Measurements from ENCODE around the gene KLF11. TPM values are rescaled to one million over a fixed set of nuclear protein-coding genes. Genes with fewer than 3 reads are reported as not detected.

The KLF11 gene
- total RNA-seq, 2 experiments from 2014 or later: 5.6 to 6.1 TPM

DNA sequence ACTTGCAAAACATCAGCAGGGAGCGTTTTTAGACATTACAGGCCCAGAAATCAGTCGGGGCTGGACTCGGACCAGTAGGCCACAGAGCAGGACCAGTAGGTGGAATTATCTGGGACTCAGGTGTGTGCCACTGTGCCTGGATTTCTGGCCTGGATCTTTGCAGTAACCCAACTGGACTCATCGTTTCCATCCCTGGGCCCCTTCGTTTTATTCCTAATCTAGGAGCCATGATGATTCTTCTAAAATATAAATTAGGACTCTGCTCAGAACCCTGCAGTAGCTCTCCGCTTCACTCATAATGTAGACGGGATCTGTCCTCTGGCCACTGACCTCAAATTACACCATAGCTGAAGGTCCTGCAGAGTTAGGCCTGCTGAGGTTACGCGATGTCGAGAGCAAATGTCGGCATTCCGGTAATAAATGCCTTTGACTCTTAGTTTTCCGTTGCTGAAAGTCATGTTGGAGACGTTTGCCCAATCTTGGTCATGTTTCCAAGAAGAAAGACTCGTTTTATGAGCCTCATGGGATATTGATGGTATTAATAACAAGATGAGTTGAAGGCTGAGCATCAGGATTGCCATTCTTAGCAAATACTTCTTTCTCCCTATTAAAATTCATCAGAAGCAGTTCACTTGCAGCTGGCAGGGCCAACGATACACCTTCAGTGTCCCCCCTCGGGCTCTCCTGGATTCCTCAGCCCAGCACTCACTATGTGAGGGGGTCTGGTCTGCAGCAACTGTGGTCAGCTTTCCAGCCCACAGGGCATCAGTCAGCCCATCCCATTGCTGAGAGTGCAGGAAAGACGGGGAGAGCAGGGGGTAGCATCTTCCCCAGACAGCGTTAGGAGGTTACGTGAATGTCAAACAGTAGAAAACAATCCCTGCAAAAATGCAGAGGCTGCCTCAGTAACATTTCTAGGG lies 39.9 kb upstream of the KLF11 start:
- CTCF ChIA-PET: interaction anchor here (0.5 kb wide), 1 partner anchor 68 kb away, joined by 3 read pairs; no protein-coding TSS in a partner anchor
- no peak for DNase-seq
- Mint-ChIP-seq H3K4me1 (ENCODE audit: low read depth) (no peaks in the 10 kb centered on the region), H3K27me3 (peaks cover 24% of the 10 kb centered on the region), H3K9me3 (no peaks in the 10 kb centered on the region), H3K27ac (no peak overlapping the region), H3K36me3 (no peaks in the 10 kb centered on the region), H3K4me3 (no peak overlapping the region)
- POLR2A ChIA-PET: no interaction called here
- intact Hi-C loops (cut with micrococcal nuclease): no loop called here

DNA sequence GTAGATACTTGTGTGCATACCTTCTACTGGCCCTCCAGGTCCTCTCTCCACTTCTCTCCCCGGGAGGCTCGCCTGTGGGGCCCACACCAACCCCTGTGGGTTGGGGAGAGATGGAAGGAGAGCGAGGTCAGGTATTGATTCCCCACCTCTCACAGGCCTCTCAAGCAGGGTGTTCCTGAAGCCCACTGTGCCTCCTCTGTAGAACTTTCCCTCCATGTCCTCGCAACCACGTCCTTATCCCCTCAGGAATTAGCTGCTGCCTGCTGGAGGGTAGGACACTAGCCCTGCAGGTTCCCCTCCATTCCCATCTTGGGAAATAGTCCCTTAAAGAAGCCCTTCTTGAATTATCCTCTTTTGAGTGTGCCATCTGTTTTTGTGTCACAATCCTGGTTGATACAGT lies 38.9 kb upstream of the KLF11 start:
- CTCF ChIA-PET: interaction anchor here (2.2 kb wide), 1 partner anchor 20 kb away, joined by 7 read pairs; no protein-coding TSS in a partner anchor
- no peaks in the 10 kb centered on the region for H3K9me3 Mint-ChIP-seq
- H3K27me3 Mint-ChIP-seq: peaks cover 28% of the 10 kb centered on the region
- H3K4me3 Mint-ChIP-seq: no peak overlapping the region
- DNase-seq: no peak
- no peaks in the 10 kb centered on the region for H3K4me1 Mint-ChIP-seq (ENCODE audit: low read depth)
- intact Hi-C loops (cut with micrococcal nuclease): no loop called here
- H3K36me3 Mint-ChIP-seq: no peaks in the 10 kb centered on the region
- H3K27ac Mint-ChIP-seq: no peak overlapping the region
- POLR2A ChIA-PET: no interaction called here

DNA sequence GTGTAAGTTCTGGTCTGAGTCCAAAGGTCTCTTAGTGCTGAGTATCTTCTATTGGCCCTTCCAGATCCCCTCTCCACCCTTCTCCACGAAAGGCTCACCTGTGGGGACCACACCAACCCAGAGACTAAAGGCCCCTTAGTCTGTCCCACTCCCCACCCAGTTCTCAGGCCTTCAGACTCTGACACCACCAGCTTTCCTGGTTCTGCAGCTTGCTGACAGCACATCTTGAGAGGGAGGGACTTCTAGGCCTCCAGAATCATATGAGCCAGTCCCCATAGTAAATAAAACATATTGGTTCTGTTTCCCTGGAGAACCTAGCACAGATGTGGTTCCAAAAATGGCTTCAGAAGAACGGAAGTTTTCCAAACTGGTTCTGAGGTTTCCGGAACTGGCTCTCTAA lies 38.5 kb upstream of the KLF11 start:
- Mint-ChIP-seq H3K9me3 (no peaks in the 10 kb centered on the region), H3K4me3 (no peak overlapping the region), H3K27ac (no peak overlapping the region), H3K36me3 (no peaks in the 10 kb centered on the region), H3K27me3 (peaks cover 28% of the 10 kb centered on the region), H3K4me1 (ENCODE audit: low read depth) (no peaks in the 10 kb centered on the region)
- no peak for DNase-seq
- ChIA-PET CTCF (interaction anchor here (2.2 kb wide), 1 partner anchor 21 kb away, joined by 7 read pairs; no protein-coding TSS in a partner anchor), POLR2A (no interaction called here)
- intact Hi-C loops (cut with micrococcal nuclease): no loop called here

DNA sequence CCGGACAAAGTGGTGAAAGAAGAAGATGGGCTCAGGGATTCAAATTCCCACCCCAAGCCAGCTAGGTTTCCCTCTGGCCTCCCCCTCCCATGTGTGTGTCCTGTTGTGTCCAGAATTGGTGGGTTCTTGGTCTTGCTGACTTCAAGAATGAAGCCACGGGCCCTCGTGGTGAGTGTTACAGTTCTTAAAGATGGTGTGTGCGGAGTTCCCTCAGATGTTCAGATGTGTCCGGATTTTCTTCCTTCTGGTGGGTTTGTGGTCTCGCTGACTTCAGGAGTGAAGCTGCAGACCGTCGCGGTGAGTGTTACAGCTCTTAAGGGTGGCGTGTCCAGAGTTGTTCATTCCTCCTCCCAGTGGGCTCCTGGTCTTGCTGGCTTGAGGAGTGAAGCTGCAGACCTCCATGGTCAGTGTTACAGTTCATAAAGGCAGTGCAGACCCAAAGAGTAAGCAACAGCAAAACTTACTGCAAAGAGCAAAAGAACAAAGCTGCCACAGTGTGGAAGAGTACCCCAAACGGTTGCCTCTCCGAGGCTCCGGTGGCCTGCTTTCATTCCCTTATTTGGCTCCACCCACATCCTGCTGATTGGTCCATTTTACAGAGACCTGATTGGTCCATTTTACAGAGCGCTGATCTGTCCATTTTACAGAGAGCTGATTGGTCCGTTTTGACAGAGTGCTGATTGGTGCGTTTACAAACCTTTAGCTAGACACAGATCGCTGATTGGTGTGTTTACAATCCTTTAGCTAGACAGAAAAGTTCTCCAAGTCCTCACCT lies 37.7 kb upstream of the KLF11 start:
- H3K9me3 Mint-ChIP-seq: no peaks in the 10 kb centered on the region
- no peak overlapping the region for H3K27ac Mint-ChIP-seq
- POLR2A ChIA-PET: no interaction called here
- no peak overlapping the region for H3K4me3 Mint-ChIP-seq
- intact Hi-C loops (cut with micrococcal nuclease): no loop called here
- no peak for DNase-seq
- peaks cover 28% of the 10 kb centered on the region for H3K27me3 Mint-ChIP-seq
- H3K36me3 Mint-ChIP-seq: no peaks in the 10 kb centered on the region
- CTCF ChIA-PET: interaction anchor here (0.8 to 2.2 kb wide), 3 partner anchors 21 to 91 kb away, joined by 3 to 7 read pairs (median 3); no protein-coding TSS in a partner anchor
- no peaks in the 10 kb centered on the region for H3K4me1 Mint-ChIP-seq (ENCODE audit: low read depth)

DNA sequence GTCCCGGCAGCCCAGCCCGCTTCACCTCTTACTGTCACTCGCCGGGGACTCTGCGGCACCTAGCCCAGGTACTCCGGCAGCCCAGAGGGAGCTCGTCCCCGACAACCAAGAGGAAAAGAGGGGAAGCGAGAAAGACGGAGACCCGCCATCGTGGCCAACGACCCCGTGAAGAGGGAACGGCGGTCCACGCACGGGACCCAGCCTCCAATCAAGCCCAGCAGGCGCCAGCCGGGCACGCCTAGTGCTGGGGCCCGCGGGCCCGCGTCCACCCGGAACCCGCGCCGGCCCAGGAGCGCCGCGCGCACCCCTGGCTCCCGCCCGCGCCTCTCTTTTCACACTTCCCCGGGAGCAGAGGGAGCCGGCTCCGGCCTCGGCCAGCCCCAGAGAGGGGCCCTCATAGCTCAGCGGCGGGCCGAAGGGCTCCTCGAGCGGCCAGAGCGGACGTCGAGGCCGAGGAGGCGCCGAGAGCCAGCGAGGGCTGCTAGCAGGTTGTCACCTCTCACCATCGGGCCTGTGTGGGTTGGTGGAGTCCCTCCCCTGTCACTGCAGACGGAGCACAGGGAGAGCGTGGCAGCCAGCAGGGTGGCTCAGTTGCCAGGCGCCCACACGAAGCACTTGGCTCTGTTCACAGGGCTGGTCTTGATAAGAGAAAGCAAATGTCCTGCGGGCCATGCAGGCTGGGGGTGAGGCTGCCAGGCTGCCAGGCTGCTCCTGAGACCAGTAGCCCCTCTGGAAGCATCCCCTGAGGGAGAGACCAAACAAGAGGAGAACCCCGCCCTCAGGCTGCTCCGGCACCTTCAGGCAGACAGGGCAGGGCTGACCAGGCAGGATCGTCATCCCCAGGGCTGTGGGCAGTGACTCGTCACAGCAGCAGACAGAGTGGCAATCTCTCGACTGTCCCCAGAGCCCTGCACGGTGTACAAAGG lies 36.9 kb upstream of the KLF11 start:
- intact Hi-C loops (cut with micrococcal nuclease): no loop called here
- peaks cover 28% of the 10 kb centered on the region for H3K27me3 Mint-ChIP-seq
- H3K4me3 Mint-ChIP-seq: no peak overlapping the region
- no peaks in the 10 kb centered on the region for H3K4me1 Mint-ChIP-seq (ENCODE audit: low read depth)
- no peak overlapping the region for H3K27ac Mint-ChIP-seq
- CTCF ChIA-PET: interaction anchor here (0.8 to 2.2 kb wide), 3 partner anchors 22 to 90 kb away, joined by 3 to 7 read pairs (median 3); no protein-coding TSS in a partner anchor
- POLR2A ChIA-PET: no interaction called here
- H3K9me3 Mint-ChIP-seq: no peaks in the 10 kb centered on the region
- no peak for DNase-seq
- H3K36me3 Mint-ChIP-seq: no peaks in the 10 kb centered on the region

DNA sequence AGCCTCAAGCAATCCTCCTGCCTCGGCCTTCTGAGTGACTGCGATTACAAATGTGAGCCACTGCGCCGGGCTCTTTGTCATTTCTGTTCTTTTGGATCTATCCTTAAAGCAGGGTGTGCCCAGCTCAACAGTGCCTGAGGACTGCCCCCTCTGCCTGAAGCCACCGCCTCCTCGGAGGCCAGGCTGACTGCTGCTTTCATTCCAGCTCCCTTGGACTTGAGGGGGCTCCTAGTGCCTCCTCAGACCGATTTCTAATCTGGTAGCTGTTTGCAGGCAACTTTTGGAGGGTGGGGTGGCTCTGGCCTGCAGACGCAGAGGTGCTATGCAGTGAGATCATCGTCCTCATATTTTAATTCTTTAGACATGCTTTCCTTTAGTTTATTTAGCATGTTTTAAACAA lies 35.9 kb upstream of the KLF11 start:
- CTCF ChIA-PET: interaction anchor here (1.0 kb wide), 1 partner anchor 23 kb away, joined by 3 read pairs; no protein-coding TSS in a partner anchor
- no peak overlapping the region for H3K27ac Mint-ChIP-seq
- no peaks in the 10 kb centered on the region for H3K36me3 Mint-ChIP-seq
- DNase-seq: no peak
- intact Hi-C loops (cut with micrococcal nuclease): no loop called here
- H3K9me3 Mint-ChIP-seq: no peaks in the 10 kb centered on the region
- POLR2A ChIA-PET: no interaction called here
- H3K27me3 Mint-ChIP-seq: peaks cover 28% of the 10 kb centered on the region
- H3K4me1 Mint-ChIP-seq (ENCODE audit: low read depth): no peaks in the 10 kb centered on the region
- no peak overlapping the region for H3K4me3 Mint-ChIP-seq

DNA sequence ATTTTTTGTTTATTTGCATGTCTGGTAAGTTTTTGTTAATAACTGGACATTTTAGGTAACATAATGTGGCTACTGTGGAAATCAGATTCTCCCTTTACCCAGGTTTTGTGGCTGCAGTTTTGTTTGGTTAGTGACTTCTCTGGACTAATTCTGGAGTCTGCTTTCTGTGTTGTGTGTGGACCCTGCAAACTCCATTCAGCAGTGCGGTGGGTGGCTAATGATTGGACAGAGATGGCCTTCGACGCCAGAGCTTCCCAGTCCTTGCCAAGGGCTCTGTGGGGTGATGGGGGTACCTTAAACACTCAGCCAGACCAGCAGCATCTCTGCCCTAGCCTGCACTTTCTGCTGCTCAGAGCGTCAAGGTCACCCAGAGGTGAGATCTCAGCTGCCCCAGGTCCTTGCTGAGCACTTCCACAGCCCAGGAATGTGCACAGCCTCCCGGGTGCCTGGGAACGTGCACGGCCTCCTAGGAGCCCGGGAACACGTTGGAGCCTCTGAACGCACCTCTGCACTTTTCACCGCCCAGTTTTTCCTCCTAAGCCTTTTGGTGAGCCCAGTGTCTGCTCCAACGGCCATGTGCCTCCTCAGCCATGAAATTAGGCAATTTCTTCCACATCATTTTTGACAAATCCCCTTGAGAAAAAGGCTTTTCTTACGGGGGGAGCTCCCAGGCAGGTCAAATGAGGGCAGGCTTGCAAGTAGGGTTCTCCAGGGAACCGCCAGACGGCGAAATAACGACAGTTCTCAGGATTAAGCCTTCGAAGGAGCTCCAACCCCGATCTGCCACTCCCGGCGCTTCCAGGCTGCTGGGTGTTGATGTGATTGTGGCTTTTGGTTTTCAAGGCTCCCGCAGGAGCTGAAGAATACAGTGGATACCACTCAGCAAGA lies 35.2 kb upstream of the KLF11 start:
- intact Hi-C loops (cut with micrococcal nuclease): no loop called here
- H3K36me3 Mint-ChIP-seq: no peaks in the 10 kb centered on the region
- H3K4me3 Mint-ChIP-seq: no peak overlapping the region
- no peak overlapping the region for H3K27ac Mint-ChIP-seq
- H3K4me1 Mint-ChIP-seq (ENCODE audit: low read depth): no peaks in the 10 kb centered on the region
- no peaks in the 10 kb centered on the region for H3K9me3 Mint-ChIP-seq
- H3K27me3 Mint-ChIP-seq: peaks cover 28% of the 10 kb centered on the region
- CTCF ChIA-PET: interaction anchor here (0.7 to 0.9 kb wide), 2 partner anchors 10 to 64 kb away, joined by 3 to 5 read pairs; no protein-coding TSS in a partner anchor
- POLR2A ChIA-PET: no interaction called here
- DNase-seq: no peak

DNA sequence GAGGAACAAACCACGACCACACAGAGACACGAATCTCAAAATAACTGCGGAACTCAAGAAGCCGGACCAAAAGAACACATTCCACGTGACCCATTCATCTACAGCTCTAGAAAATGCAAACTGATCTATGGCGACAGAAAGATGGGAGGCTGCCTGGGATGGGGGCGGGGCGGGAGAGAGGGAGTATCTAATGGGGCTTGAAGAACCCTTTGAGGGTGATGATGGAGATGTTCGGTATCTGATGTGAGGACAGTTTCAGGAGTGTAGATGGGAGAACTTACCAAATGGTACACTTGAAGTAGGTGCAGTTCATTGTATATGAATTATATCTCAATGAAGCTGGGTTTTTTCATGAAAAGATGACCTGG lies 34.6 kb upstream of the KLF11 start:
- POLR2A ChIA-PET: no interaction called here
- no peaks in the 10 kb centered on the region for H3K4me1 Mint-ChIP-seq (ENCODE audit: low read depth)
- peaks cover 28% of the 10 kb centered on the region for H3K27me3 Mint-ChIP-seq
- H3K27ac Mint-ChIP-seq: no peak overlapping the region
- H3K9me3 Mint-ChIP-seq: no peaks in the 10 kb centered on the region
- no peaks in the 10 kb centered on the region for H3K36me3 Mint-ChIP-seq
- no peak for DNase-seq
- intact Hi-C loops (cut with micrococcal nuclease): no loop called here
- no peak overlapping the region for H3K4me3 Mint-ChIP-seq
- CTCF ChIA-PET: interaction anchor here (0.7 to 0.9 kb wide), 2 partner anchors 11 to 64 kb away, joined by 3 to 5 read pairs; no protein-coding TSS in a partner anchor

DNA sequence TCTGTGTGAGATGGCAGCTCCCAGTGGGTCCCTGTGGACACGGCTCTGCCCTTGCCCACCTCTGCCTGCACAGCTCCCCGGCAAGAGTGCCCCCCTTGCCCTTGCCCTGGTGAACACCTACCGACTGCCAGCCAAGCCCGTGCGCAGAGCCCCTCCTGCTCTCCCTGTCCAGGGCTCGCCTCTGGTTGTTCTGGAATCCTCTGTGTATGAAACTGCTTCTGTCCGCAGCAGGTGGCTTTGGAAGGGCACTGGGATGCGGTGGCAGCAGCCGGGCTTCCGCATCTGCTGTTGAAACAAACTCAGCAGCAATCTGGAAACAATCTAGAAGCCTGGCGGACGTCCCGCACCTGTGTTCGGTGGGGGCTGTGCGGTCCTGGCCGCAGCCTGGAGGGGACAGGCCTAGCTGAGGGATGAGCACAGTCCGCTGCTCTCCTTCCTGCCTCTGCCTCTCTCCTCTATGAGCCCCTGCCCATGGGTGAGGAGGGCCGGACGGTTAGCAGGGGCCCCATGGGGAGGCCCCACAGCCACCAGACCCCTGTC lies 34.0 kb upstream of the KLF11 start:
- no peak for DNase-seq
- H3K27me3 Mint-ChIP-seq: peaks cover 28% of the 10 kb centered on the region
- H3K4me3 Mint-ChIP-seq: no peak overlapping the region
- CTCF ChIA-PET: no interaction called here
- POLR2A ChIA-PET: no interaction called here
- no peak overlapping the region for H3K27ac Mint-ChIP-seq
- no peaks in the 10 kb centered on the region for H3K9me3 Mint-ChIP-seq
- H3K4me1 Mint-ChIP-seq (ENCODE audit: low read depth): no peaks in the 10 kb centered on the region
- intact Hi-C loops (cut with micrococcal nuclease): no loop called here
- no peaks in the 10 kb centered on the region for H3K36me3 Mint-ChIP-seq

DNA sequence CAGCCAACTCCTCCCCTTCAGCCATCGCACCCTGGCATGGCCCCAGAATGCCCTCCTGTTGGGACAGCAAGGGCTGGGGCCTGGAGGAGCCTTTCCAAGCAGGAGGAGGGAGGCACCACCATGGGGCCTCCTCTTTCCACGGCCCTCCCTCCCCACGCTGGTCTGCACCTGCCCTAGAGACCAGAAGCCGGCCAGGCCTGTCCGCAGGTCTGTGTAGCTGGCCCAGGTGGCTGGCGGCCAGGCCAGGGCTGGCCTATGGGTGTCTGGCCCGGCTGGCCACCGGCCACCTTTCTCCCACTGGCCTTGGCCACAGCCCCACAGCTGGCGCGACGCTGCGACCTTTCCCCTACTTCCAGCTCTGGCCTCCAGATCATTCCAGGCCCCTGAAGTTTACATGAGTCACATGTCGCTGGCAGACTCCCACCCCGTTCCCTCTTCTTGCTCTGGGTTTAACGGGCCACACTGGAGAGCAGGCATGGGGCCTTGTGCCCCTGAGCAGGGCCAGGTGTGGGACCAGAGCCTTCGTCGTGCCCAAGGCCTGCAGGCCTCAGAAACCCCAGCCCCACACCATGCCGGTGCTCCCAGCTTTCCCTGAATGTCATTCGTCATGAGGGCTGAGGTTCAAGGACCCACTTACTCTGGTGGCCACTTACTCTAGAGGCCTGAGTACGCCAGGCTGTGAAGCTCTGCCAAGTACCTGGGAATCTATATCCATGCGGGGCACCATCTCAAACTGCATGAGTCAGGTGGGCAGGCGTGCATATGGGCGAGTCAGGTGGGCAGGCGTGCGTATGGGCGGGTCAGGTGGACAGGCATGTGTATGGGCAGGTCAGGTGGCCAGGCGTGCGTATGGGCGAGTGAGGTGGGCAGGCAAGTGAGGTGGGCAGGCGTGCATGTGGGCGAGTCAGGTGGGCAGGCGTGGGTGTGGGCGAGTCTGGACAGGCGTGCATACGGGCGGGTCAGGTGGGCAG lies 33.3 kb upstream of the KLF11 start:
- DNase-seq: no peak
- peaks cover 28% of the 10 kb centered on the region for H3K27me3 Mint-ChIP-seq
- no peaks in the 10 kb centered on the region for H3K4me1 Mint-ChIP-seq (ENCODE audit: low read depth)
- H3K27ac Mint-ChIP-seq: no peak overlapping the region
- POLR2A ChIA-PET: no interaction called here
- CTCF ChIA-PET: no interaction called here
- intact Hi-C loops (cut with micrococcal nuclease): no loop called here
- H3K9me3 Mint-ChIP-seq: no peaks in the 10 kb centered on the region
- H3K4me3 Mint-ChIP-seq: no peak overlapping the region
- H3K36me3 Mint-ChIP-seq: no peaks in the 10 kb centered on the region

Data from activated CD4-positive, alpha-beta memory T cell treated with anti-CD3 and anti-CD28 coated beads for 36 hours (primary cell).